HG03571 (cell line): Measurements from ENCODE around the gene MDFI.

Experiments
- ATAC-seq: cut with Tn5 transposase; IDR thresholded peaks from one replicate; pipeline ENCODE4 v1.9.1; 2021; ENCODE audit not compliant: unreplicated experiment

Gene MDFI

DNA sequence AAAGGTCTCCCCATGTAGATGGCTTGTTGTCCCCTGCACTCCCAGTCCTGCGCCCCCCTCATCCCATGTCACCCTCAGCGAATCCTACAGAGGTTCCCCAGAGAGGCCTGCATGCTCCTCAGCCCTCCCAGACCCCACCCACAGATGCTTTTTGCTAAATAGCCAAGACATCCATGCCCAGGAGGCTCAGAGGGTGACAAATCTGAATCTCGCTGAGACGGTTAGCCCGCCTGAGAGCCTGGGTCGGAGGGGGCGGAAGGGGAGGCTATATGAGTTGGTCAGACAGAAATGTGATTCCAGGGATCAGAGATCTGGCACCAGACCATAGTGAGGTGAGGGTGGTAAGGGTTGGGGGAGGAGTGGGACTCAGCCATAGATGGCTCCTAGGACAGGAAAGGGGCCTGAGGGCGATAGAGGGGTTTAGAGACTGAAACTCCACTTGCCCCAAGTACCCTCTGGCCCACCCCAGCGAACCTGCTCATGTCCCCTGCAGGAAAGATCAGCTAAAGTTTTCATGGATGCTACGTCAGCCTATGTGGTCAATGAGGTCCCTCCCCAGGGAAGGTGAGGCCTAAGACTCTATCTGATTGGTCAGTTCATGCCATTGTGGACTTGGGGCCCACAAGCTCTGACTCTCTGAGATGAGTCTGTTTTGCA lies 63.9 kb downstream of the MDFI start:
- no peak for ATAC-seq

DNA sequence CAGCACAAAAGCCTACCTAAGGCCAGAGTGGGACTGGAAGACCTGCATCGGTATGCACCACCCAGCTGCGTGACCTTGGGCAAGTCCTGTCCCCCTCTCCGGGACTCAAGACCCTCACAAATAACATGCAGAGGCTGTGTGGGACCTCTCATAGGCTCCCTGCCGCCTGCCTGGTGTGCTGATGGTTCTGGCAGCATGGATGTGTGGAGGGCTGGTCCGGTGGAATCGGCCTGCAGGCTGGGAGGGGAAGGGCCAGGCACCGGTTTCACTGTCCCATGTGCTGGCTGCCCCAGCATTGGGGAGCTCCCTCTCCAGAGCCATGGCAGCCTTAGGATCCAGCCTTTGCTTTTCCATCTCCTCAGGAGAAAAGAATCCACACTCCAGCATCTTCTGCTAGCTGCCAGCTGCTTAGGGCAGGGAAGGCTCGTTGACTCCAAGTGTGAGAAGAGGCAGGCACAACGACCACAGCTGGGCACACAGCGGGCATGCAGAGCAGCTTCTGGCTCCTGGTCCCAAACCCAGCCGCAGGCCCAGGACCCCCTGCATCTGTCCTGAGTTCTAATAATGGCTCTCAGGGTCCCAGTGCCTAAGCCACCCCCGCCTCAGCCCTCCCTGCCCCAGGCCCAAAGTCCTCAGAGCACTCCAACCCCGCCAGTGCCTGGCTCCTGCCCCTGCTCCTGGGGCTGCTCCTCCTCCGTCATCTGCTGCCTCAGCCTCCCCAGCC lies 64.7 kb downstream of the MDFI start:
- no peak for ATAC-seq
